Measurements from ENCODE around the gene ATP8A2. TPM values are rescaled to one million over a fixed set of nuclear protein-coding genes. Genes with fewer than 3 reads are reported as not detected.

ATP8A2 gene
- total and polyA plus RNA-seq, 10 of the 15 experiments (the other 5 are each of a cell fraction or from before 2014, with no cell fraction given) = 0.01 to 0.04 (median 0.04) TPM; not detected in 7

- Histone ChIP-seq H3K4me1 (ENCODE audit: control insufficient read depth, insufficient read depth, low read length) (no peaks in the 10 kb centered on the region), H3K4me3 (no peak overlapping the region), H4K20me1 (ENCODE audit: control insufficient read depth, insufficient read depth) (no peaks in the 10 kb centered on the region), H3K79me2 (ENCODE audit: control insufficient read depth, insufficient read depth, low read length) (no peaks in the 10 kb centered on the region), H3K4me2 (ENCODE audit: control insufficient read depth, insufficient read depth) (no peak overlapping the region), H3K9ac (ENCODE audit: control insufficient read depth, insufficient read depth, low read length) (no peak overlapping the region), H3K9me3 (replicated peaks; ENCODE audit: control insufficient read depth, insufficient read depth, low read length) (no peaks in the 10 kb centered on the region), H3K27me3 (replicated peaks in 1 of 2; ENCODE audit: control insufficient read depth in 2 of 2, insufficient read depth in 2 of 2, low read length in 1 of 2) (peaks cover 0 to 3% of the 10 kb centered on the region in 2 experiments; a peak in 1 of 4 replicates), H3K27ac (ENCODE audit: control insufficient read depth, insufficient read depth) (no peak overlapping the region), H3K36me3 (ENCODE audit: control insufficient read depth in 2 of 2, insufficient read depth in 2 of 2, low read length in 1 of 2) (no peaks in the 10 kb centered on the region), H2AFZ (ENCODE audit: control insufficient read depth, low read depth, low read length) (no peak overlapping the region)
- ATAC-seq = no peak
- intact Hi-C loops (cut with micrococcal nuclease; ENCODE audit: unreplicated experiment) = no loop called here
- in situ Hi-C loops (cut with MboI) = no loop called here
- ChIA-PET CTCF (no interaction called here), SMC1A (ENCODE audit: uncharacterized antibody, unreplicated experiment) (no interaction called here), POLR2A (no interaction called here), RAD21 (ENCODE audit: unreplicated experiment) (no interaction called here)
- FAIRE-seq = no peak
- BruUV-seq (replicated peaks) = no TSS peak
- TF ChIP-seq CBX3 (IDR thresholded peaks at IDR 0.05; ENCODE audit: borderline replicate concordance, low read depth) (no peak), BCL11A (IDR thresholded peaks at IDR 0.05; ENCODE audit: low read depth, low read length) (no peak), ZNF592 (IDR thresholded peaks at IDR 0.05) (no peak), TCF7 (IDR thresholded peaks at IDR 0.05; ENCODE audit: borderline replicate concordance) (no peak), ATF7 (IDR thresholded peaks at IDR 0.05; ENCODE audit: low read depth) (no peak), JUND (IDR thresholded peaks at IDR 0.05; ENCODE audit: low read depth, low read length) (no peak)
- TF ChIP-seq, protein P1, sequence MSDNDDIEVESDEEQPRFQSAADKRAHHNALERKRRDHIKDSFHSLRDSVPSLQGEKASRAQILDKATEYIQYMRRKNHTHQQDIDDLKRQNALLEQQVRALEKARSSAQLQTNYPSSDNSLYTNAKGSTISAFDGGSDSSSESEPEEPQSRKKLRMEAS (IDR thresholded peaks at IDR 0.05; ENCODE audit: low read depth, low read length) = no peak
- whole genome bisulfite sequencing (ENCODE audit: insufficient coverage, insufficient replicate concordance, low lambda C conversion rate, missing lambda C conversion rate) = 18% methylated on average over 3 of the region's 3 CpGs
- no peak for DNase-seq (ENCODE audit: low read depth, low spot score)
Observed at GRCh38 chr13:25725104-25725503, 353.3 kb downstream of the ATP8A2 start.

Measured in GM12878 (cell line).